Muscle of leg (tissue), 11 donors: ENCODE results near the gene PLOD3. TPM values are rescaled to one million over a fixed set of nuclear protein-coding genes. Genes with fewer than 3 reads are reported as not detected.

Experiments
- DNase-seq: peaks from one replicate; pipeline ENCODE4 v3.0.0; 2013
- H3K27ac ChIP-seq: one replicate; pipeline ENCODE4 v1.5.1; 2013; ENCODE audit warnings: mild to moderate bottlenecking, low read length, control low read depth
- H3K27me3 ChIP-seq: one replicate; pipeline ENCODE4 v1.6.1; 2013; ENCODE audit warnings: low read length; ENCODE audit not compliant: control insufficient read depth, insufficient read depth
- H3K36me3 ChIP-seq: one replicate; pipeline ENCODE4 v1.6.1; 2013; ENCODE audit warnings: low read length; ENCODE audit not compliant: control insufficient read depth, insufficient read depth
- H3K4me1 ChIP-seq: one replicate; pipeline ENCODE4 v1.6.1; 2013; ENCODE audit warnings: low read length; ENCODE audit not compliant: control insufficient read depth, insufficient read depth
- H3K4me3 ChIP-seq: one replicate; pipeline ENCODE4 v1.5.1; 2013; ENCODE audit warnings: low read length, control low read depth
- H3K9me3 ChIP-seq: replicated peaks from 2 replicates; pipeline ENCODE4 v1.6.1; 2013; ENCODE audit warnings: low read depth, low read length; ENCODE audit not compliant: control insufficient read depth
- WGBS: methylation state at CpG from one replicate; pipeline ENCODE4 v1.1.5; 2013; ENCODE audit warnings: missing lambda C conversion rate; ENCODE audit not compliant: insufficient coverage; 5-methylcytosine and 5-hydroxymethylcytosine counted together
- polyA plus RNA-seq, 8 donors: library from polyadenylated mRNA; unstranded; fragments of 120-200 nt; gene quantifications; one replicate each; pipeline versions ENCODE4 v1.2.1 to v1.2.3, GENCODE V29; 2013; ENCODE audit warnings: inconsistent platforms in 1 of 8, low replicate concordance in 1 of 8; ENCODE audit not compliant: insufficient read length in 8 of 8, insufficient read depth in 1 of 8
- total RNA-seq: library from RNA; stranded (reverse); fragments of 120-200 nt; gene quantifications from one replicate; pipeline ENCODE4 v1.2.4, GENCODE V29; 2013

PLOD3 gene
- total and polyA plus RNA-seq, 9 donors = 24.8 to 78.2 (median 51.0) TPM

- Histone ChIP-seq H3K4me3 (no peak overlapping the region), H3K4me1 (peaks cover 45% of the 10 kb centered on the region), H3K27ac (peak overlapping the region; percentile 90), H3K27me3 (no peaks in the 10 kb centered on the region), H3K9me3 (no peaks in the 10 kb centered on the region), H3K36me3 (peaks cover 55% of the 10 kb centered on the region)
- WGBS = 85% methylated on average over 13 of the region's 27 CpGs
- DNase-seq = peak; percentile 48
Observed at GRCh38 chr7:101239191-101239950, 22.0 kb upstream of the PLOD3 start.

- Histone ChIP-seq H3K27me3 (no peaks in the 10 kb centered on the region), H3K4me3 (no peak overlapping the region), H3K9me3 (no peaks in the 10 kb centered on the region), H3K27ac (peak overlapping the region; percentile 90), H3K36me3 (peaks cover 52% of the 10 kb centered on the region), H3K4me1 (peaks cover 39% of the 10 kb centered on the region)
- WGBS = 56% methylated on average over 16 of the region's 28 CpGs
- DNase-seq = no peak
Observed at GRCh38 chr7:101238226-101239182, 21.1 kb upstream of the PLOD3 start.

- Histone ChIP-seq H3K9me3 (no peaks in the 10 kb centered on the region), H3K27ac (peak within 1 kb of the TSS; percentile 90), H3K4me3 (no peak within 1 kb of the TSS), H3K27me3 (no peaks in the 10 kb centered on the region), H3K4me1 (peaks cover 38% of the 10 kb centered on the region), H3K36me3 (peaks cover 51% of the 10 kb centered on the region)
- DNase-seq = peak; percentile 87
- 28% methylated on average over 10 of the region's 31 CpGs for WGBS
Observed at GRCh38 chr7:101237206-101238067, 20.1 kb upstream of the PLOD3 start, which contains the start of gene CLDN15. CLDN15 (minus strand) TSS chr7:101237802; CDS start chr7:101237581, 221 bp downstream.

- Histone ChIP-seq H3K27me3 (no peaks in the 10 kb centered on the region), H3K27ac (no peak overlapping the region), H3K9me3 (no peaks in the 10 kb centered on the region), H3K36me3 (peaks cover 44% of the 10 kb centered on the region), H3K4me1 (peaks cover 44% of the 10 kb centered on the region), H3K4me3 (no peak overlapping the region)
- no peak for DNase-seq
- WGBS = 80% methylated on average over 7 of the region's 21 CpGs
Observed at GRCh38 chr7:101236292-101236835, 19.0 kb upstream of the PLOD3 start.

- Histone ChIP-seq H3K27me3 (no peaks in the 10 kb centered on the region), H3K36me3 (peaks cover 38% of the 10 kb centered on the region), H3K4me1 (peaks cover 44% of the 10 kb centered on the region), H3K27ac (no peak overlapping the region), H3K4me3 (no peak overlapping the region), H3K9me3 (no peaks in the 10 kb centered on the region)
- no CpG with 5 or more reads among the region's 9 CpGs for WGBS
- no peak for DNase-seq
Observed at GRCh38 chr7:101235522-101235921, 18.1 kb upstream of the PLOD3 start.

DNA sequence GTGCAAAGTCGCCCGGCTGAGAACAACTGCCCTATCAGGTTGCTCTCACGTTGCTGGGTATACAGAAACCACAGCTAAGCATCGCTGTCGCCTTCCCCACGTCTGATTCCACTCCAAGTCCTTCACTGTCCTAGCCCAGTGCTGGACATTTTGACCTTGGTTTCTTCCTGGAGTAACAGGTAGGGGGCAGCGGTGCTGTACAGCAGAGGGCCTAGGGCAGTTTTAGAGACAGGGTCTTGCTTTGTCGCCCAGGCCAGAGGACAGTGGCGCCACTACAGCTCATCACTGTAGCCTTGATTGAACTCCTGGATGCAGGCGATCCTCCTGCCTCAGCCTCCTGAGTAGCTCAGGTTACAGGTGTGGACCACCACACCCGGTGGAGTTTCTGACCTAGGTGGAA, 17.7 kb upstream of the PLOD3 start:
- Histone ChIP-seq H3K36me3 (peaks cover 33% of the 10 kb centered on the region), H3K4me1 (peaks cover 43% of the 10 kb centered on the region)
- 70% methylated on average over 11 of the region's 11 CpGs for WGBS

DNA sequence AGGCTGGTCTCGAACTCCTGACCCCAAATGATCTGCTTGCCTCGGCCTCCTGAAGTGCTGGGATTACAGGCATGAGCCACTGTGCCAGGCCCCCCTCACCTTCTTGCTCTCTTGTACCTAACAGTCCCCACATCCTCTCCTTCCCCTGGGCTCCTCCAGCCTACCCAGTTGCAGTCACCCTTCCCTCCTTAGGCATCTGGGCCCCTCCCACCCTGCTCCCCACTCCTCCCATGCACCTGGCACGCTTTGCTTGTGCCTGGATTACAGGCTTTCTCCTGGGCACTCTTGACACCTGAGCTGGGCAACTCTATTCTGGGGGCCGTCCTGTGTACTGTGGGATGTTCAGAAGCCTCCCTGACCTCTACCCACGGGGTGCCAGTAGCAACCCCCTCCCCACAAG, 17.3 kb upstream of the PLOD3 start:
- Histone ChIP-seq H3K4me3 (no peak overlapping the region), H3K36me3 (peaks cover 32% of the 10 kb centered on the region), H3K27me3 (no peaks in the 10 kb centered on the region), H3K9me3 (no peaks in the 10 kb centered on the region), H3K27ac (no peak overlapping the region), H3K4me1 (peaks cover 39% of the 10 kb centered on the region)
- 84% methylated on average over 4 of the region's 5 CpGs for WGBS
- DNase-seq = no peak

More for the DNA sequence above, 17.7 kb upstream of the PLOD3 start:
- no peak for DNase-seq
- Histone ChIP-seq H3K4me3 (no peak overlapping the region), H3K9me3 (no peaks in the 10 kb centered on the region), H3K27me3 (no peaks in the 10 kb centered on the region), H3K27ac (no peak overlapping the region)

- Histone ChIP-seq H3K36me3 (peaks cover 27% of the 10 kb centered on the region), H3K27ac (no peak overlapping the region), H3K4me1 (peaks cover 33% of the 10 kb centered on the region), H3K9me3 (no peaks in the 10 kb centered on the region), H3K4me3 (no peak overlapping the region), H3K27me3 (no peaks in the 10 kb centered on the region)
- no peak for DNase-seq
- WGBS = 86% methylated on average over 14 of the region's 21 CpGs
Observed at GRCh38 chr7:101233907-101234547, 16.6 kb upstream of the PLOD3 start.
